Measurements from ENCODE around the gene GLRX3. TPM values are rescaled to one million over a fixed set of nuclear protein-coding genes. Genes with fewer than 3 reads are reported as not detected.
A peak's percentile ranks its signal among the peaks of the same experiment; 100 is the strongest.
"Not testable (repeated sequence)": the region's sequence is repeated elsewhere in the genome, so short reads cannot be mapped to it uniquely, and the experiment has no call there.

GLRX3 gene
- polyA plus RNA-seq, 6 donors from 2014 or later, result 67.7 to 100 (median 72.2) TPM

- DNase-seq; ATAC-seq (ENCODE audit: low read depth in 2 of 2); H3K4me1 Mint-ChIP-seq; H3K27me3 Mint-ChIP-seq; H3K4me3 Mint-ChIP-seq; H3K36me3 Mint-ChIP-seq: not testable (repeated sequence)
- peak overlapping the region in 1 of 6 donors; percentile 44 for H3K27ac Mint-ChIP-seq
- peaks cover 0 to 14% (median 10%) of the 10 kb centered on the region in 7 donors for H3K9me3 Mint-ChIP-seq
These were observed 18.7 kb upstream of the GLRX3 start for GRCh38 chr10:130117535-130117934.

- DNase-seq, result no peak
- H3K27me3 Mint-ChIP-seq, result peaks cover 0 to 13% (median 13%) of the 10 kb centered on the region in 3 donors
- ATAC-seq (ENCODE audit: low read depth in 2 of 2), result no peak
- H3K36me3 Mint-ChIP-seq, result peaks cover under 1 to 5% of the 10 kb centered on the region in 2 donors
- H3K9me3 Mint-ChIP-seq, result peaks cover 0 to 11% (median 10%) of the 10 kb centered on the region in 7 donors
- H3K4me1 Mint-ChIP-seq, result no peaks in the 10 kb centered on the region
- H3K4me3 Mint-ChIP-seq, result no peak overlapping the region
- no peak overlapping the region for H3K27ac Mint-ChIP-seq
These were observed 14.6 kb upstream of the GLRX3 start for GRCh38 chr10:130121486-130122079.

GRCh38 chr10:130127364-130128061 lies 8.7 kb upstream of the GLRX3 start:
- Mint-ChIP-seq H3K4me1 (peaks cover 5 to 6% (median 5%) of the 10 kb centered on the region in 3 donors), H3K27ac (no peak overlapping the region), H3K9me3 (no peaks in the 10 kb centered on the region), H3K27me3 (peaks cover 34 to 66% (median 42%) of the 10 kb centered on the region in 3 donors), H3K36me3 (no peaks in the 10 kb centered on the region), H3K4me3 (no peak overlapping the region)
- DNase-seq, result peak; percentile 25
- ATAC-seq (ENCODE audit: low read depth in 2 of 2), result peak; percentile 67 to 72

DNA sequence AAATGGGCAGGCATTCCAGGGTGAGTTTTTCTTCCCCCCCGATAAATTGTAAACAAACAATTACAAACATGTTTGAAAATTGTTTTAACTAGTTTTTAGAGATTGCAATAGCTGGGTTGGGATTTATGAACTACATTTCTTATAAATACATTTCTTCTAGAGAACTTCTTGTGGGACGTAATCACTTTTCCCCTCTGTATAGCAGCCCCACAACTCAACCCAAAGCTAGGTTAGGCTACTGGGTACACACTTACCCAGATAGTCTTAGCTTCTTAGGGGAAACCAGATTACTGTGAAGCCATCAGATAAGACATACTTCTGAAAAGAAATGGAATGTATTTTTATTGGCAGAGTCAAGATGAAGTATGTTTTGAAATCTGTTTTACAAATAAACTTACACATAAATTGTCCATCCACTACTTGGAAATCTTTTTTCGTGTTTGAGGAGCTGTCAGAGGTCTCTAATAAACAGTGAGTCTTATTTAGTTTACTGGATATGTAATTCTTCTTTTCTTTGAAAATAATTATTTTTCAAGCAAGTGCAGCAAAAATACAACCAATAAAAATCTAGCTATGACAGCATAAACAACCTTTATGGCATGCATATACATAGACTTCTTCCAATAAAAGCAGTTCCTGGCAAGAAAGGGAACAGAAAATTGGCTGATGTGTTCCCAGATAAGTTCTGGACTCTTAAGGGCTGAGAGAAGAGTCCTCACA lies 8.0 kb upstream of the GLRX3 start:
- Mint-ChIP-seq H3K36me3 (no peaks in the 10 kb centered on the region), H3K4me1 (peaks cover 5 to 6% (median 5%) of the 10 kb centered on the region in 3 donors), H3K4me3 (no peak overlapping the region), H3K9me3 (no peaks in the 10 kb centered on the region), H3K27me3 (peaks cover 34 to 66% (median 42%) of the 10 kb centered on the region in 3 donors), H3K27ac (no peak overlapping the region)
- DNase-seq (no peak), ATAC-seq (ENCODE audit: low read depth in 2 of 2) (no peak)

GRCh38 chr10:130128922-130129321 lies 7.3 kb upstream of the GLRX3 start:
- DNase-seq, result no peak

GRCh38 chr10:130135676-130136225 lies 440 bp upstream of the GLRX3 start:
- Mint-ChIP-seq H3K27ac (peak overlapping the region in 3 of 6 donors; percentile 24 to 87 (median 54)), H3K4me3 (peak overlapping the region; percentile 88 to 98 (median 92)), H3K9me3 (no peaks in the 10 kb centered on the region), H3K4me1 (peaks cover 21 to 47% (median 27%) of the 10 kb centered on the region in 3 donors), H3K36me3 (no peaks in the 10 kb centered on the region), H3K27me3 (peaks cover 11 to 25% (median 21%) of the 10 kb centered on the region in 3 donors)
- no peak for ATAC-seq (ENCODE audit: low read depth in 2 of 2)
- DNase-seq, result no peak

More at GRCh38 chr10:130128922-130129321, 7.3 kb upstream of the GLRX3 start:
- Mint-ChIP-seq H3K4me1 (peaks cover 5 to 6% (median 5%) of the 10 kb centered on the region in 3 donors), H3K27ac (no peak overlapping the region), H3K36me3 (no peaks in the 10 kb centered on the region), H3K9me3 (no peaks in the 10 kb centered on the region), H3K27me3 (peaks cover 34 to 66% (median 42%) of the 10 kb centered on the region in 3 donors), H3K4me3 (no peak overlapping the region)
- ATAC-seq (ENCODE audit: low read depth in 2 of 2), result no peak

GRCh38 chr10:130137090-130137448 lies 878 bp downstream of the GLRX3 start:
- Mint-ChIP-seq H3K27ac (peak overlapping the region in 3 of 6 donors; percentile 52 to 65 (median 53)), H3K4me3 (peak overlapping the region; percentile 73 to 94 (median 88)), H3K4me1 (peaks cover 28 to 60% (median 40%) of the 10 kb centered on the region in 3 donors), H3K27me3 (peaks cover 2 to 14% (median 8%) of the 10 kb centered on the region in 3 donors), H3K9me3 (no peaks in the 10 kb centered on the region), H3K36me3 (peaks cover 0 to 1% of the 10 kb centered on the region in 2 donors)
- DNase-seq (no peak), ATAC-seq (ENCODE audit: low read depth in 2 of 2) (no peak)

GRCh38 chr10:130137659-130138478 lies 1.7 kb downstream of the GLRX3 start:
- DNase-seq (no peak), ATAC-seq (ENCODE audit: low read depth in 2 of 2) (no peak)
- Mint-ChIP-seq H3K27me3 (peaks cover 0 to 11% (median 6%) of the 10 kb centered on the region in 3 donors), H3K27ac (peak overlapping the region in 5 of 6 donors; percentile 30 to 88 (median 65)), H3K4me1 (peaks cover 36 to 68% (median 48%) of the 10 kb centered on the region in 3 donors), H3K36me3 (peaks cover 0 to 9% of the 10 kb centered on the region in 2 donors), H3K4me3 (peak overlapping the region; percentile 73 to 94 (median 88)), H3K9me3 (no peaks in the 10 kb centered on the region)

DNA sequence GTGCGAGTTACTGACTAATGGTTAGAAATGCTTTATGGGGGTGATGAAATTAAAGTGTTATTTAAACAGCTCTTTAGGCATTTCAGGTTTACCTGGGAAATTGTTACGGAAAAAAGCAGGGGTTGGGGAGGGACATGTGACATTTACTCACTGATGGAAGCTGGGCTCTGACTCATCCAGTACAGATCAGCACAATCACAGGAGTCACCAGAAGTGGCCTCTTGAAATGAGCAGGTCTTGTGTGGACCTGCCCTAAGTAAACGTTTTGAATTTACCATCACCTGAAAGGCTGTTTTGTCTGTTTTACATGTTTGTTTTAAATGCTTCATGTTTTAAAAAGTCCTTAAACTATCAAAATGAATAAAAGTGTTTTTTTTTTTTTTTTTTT lies 2.3 kb downstream of the GLRX3 start:
- peaks cover 0 to 12% of the 10 kb centered on the region in 2 donors for H3K36me3 Mint-ChIP-seq
- peak overlapping the region in 7 of 8 donors; percentile 5 to 94 (median 89) for H3K4me3 Mint-ChIP-seq

GRCh38 chr10:130140425-130140824 lies 4.2 kb downstream of the GLRX3 start:
- Mint-ChIP-seq H3K4me1 (peaks cover 35 to 71% (median 48%) of the 10 kb centered on the region in 3 donors), H3K27me3 (no peaks in the 10 kb centered on the region), H3K9me3 (no peaks in the 10 kb centered on the region), H3K27ac (peak overlapping the region in 2 of 6 donors; percentile 51 to 65), H3K4me3 (peak overlapping the region in 2 of 8 donors; percentile 70 to 73), H3K36me3 (peaks cover 0 to 12% of the 10 kb centered on the region in 2 donors)
- DNase-seq (no peak), ATAC-seq (ENCODE audit: low read depth in 2 of 2) (no peak)

More for the DNA sequence above, 2.3 kb downstream of the GLRX3 start:
- H3K4me1 Mint-ChIP-seq, result peaks cover 39 to 73% (median 54%) of the 10 kb centered on the region in 3 donors
- DNase-seq, result no peak
- no peaks in the 10 kb centered on the region for H3K9me3 Mint-ChIP-seq
- H3K27ac Mint-ChIP-seq, result peak overlapping the region in 2 of 6 donors; percentile 23 to 30
- ATAC-seq (ENCODE audit: low read depth in 2 of 2), result no peak
- H3K27me3 Mint-ChIP-seq, result peaks cover 0 to 11% (median 6%) of the 10 kb centered on the region in 3 donors

DNA sequence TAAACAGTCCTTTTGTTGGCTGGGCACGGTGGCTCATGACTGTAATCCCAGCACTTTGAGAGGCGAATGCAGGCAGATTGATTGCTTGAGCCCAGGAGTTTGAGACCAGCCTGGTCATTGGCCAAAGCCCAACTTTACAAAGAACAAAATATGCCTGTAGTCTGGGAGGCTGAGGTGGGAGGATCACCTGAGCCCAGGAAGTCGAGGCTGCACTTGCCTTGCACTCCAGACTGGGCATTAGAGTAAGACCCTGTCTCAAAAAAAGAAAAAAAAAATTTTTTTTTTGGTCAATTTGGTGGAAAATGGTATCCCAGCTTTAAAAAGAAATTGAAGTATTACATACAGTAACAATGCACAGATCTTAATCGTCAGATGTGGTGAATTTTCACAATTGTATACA lies 4.8 kb downstream of the GLRX3 start:
- no peaks in the 10 kb centered on the region for H3K27me3 Mint-ChIP-seq
- H3K4me3 Mint-ChIP-seq, result peak overlapping the region in 3 of 8 donors; percentile 42 to 70 (median 62)
- peaks cover 38 to 70% (median 47%) of the 10 kb centered on the region in 3 donors for H3K4me1 Mint-ChIP-seq
- peak overlapping the region in 4 of 6 donors; percentile 57 to 76 (median 61) for H3K27ac Mint-ChIP-seq
- no peaks in the 10 kb centered on the region for H3K9me3 Mint-ChIP-seq
- DNase-seq (no peak), ATAC-seq (ENCODE audit: low read depth in 2 of 2) (no peak)
- peaks cover 0 to 12% of the 10 kb centered on the region in 2 donors for H3K36me3 Mint-ChIP-seq

DNA sequence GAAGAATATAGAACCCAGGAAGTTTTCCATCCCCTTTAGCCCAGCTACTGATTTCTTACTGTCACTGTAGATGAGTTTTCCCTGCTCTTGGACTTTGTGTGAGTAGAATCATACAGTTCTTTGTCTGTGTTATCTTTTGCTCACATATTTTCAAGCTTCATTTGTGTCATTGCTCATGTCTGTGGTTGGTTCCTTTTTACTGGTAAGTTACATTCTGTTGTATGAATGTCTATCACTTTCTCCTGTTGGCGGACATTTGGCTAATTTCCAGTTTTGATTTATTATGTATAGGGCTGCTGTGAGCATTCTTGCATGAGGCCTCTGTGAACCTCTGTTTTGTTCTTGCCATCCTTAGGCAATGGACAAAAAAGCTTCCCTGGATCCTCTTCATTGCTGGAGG lies 5.3 kb downstream of the GLRX3 start:
- H3K4me1 Mint-ChIP-seq, result peaks cover 42 to 74% (median 51%) of the 10 kb centered on the region in 3 donors
- H3K36me3 Mint-ChIP-seq, result peaks cover 0 to 12% of the 10 kb centered on the region in 2 donors
- ATAC-seq (ENCODE audit: low read depth in 2 of 2) (no peak), DNase-seq (no peak)
- H3K4me3 Mint-ChIP-seq, result peak overlapping the region in 5 of 8 donors; percentile 9 to 80 (median 42)
- H3K27me3 Mint-ChIP-seq, result no peaks in the 10 kb centered on the region
- H3K9me3 Mint-ChIP-seq, result no peaks in the 10 kb centered on the region
- peak overlapping the region in 5 of 6 donors; percentile 20 to 76 (median 57) for H3K27ac Mint-ChIP-seq

Measured in naive B cell (primary cell).